H1 (cell line): Measurements from ENCODE around the gene TBC1D22B. TPM values are rescaled to one million over a fixed set of nuclear protein-coding genes. Genes with fewer than 3 reads are reported as not detected.

Experiments used
- CTCF ChIA-PET: fragments of 300-600 bp; sonication (Branson Sonifier 250); formaldehyde crosslinking; loops from one replicate; lab custom pipeline; 2021; ENCODE audit not compliant: partially characterized antibody; lab: Charles Lee
- POLR2A ChIA-PET: fragments of 300-600 bp; sonication (Branson Sonifier 250); formaldehyde crosslinking; loops from one replicate; lab custom pipeline; 2021; ENCODE audit warnings: inconsistent platforms; ENCODE audit not compliant: partially characterized antibody; lab: Charles Lee
- DNase-seq, 2 experiments: peaks; one replicate each; pipeline versions ENCODE4 v3.0.0 to v3.0.0-alpha.2; 2010 to 2022; ENCODE audit warnings: low spot score in 2 of 2, low read depth in 1 of 2, mixed read lengths in 1 of 2
- FAIRE-seq: peaks from 2 replicates; lab custom pipeline; 2011; peaks lifted over from hg19 to GRCh38; lab: Jason Lieb, UNC
- H2AFZ ChIP-seq: 2 replicates; pipeline ENCODE4 v1.8.1; 2012; ENCODE audit warnings: low read length, inconsistent platforms
- H2AK5ac ChIP-seq: 2 replicates; pipeline ENCODE4 v1.6.1; 2013; ENCODE audit warnings: low read depth, low read length
- H2BK120ac ChIP-seq: replicated peaks from 2 replicates; pipeline ENCODE3; 2013; ENCODE audit warnings: low read depth, low read length, inconsistent platforms
- H2BK12ac ChIP-seq: 2 replicates; pipeline ENCODE4 v1.6.1; 2013; ENCODE audit warnings: low read depth, low read length
- H2BK15ac ChIP-seq: 2 replicates; pipeline ENCODE4 v1.6.1; 2013; ENCODE audit warnings: low read length
- H2BK20ac ChIP-seq: 2 replicates; pipeline ENCODE4 v1.6.1; 2013; ENCODE audit warnings: low read length
- H2BK5ac ChIP-seq: 2 replicates; pipeline ENCODE4 v1.6.1; 2013; ENCODE audit warnings: low read depth, low read length
- H3K14ac ChIP-seq: 2 replicates; pipeline ENCODE4 v1.6.1; 2013; ENCODE audit warnings: inconsistent platforms; ENCODE audit not compliant: insufficient read length
- H3K18ac ChIP-seq: 2 replicates; pipeline ENCODE4 v1.6.1; 2013; ENCODE audit warnings: low read length; ENCODE audit errors: extremely low read depth
- H3K23ac ChIP-seq: 2 replicates; pipeline ENCODE4 v1.6.1; 2013; ENCODE audit warnings: inconsistent platforms; ENCODE audit not compliant: insufficient read length
- H3K23me2 ChIP-seq: 2 replicates; pipeline ENCODE4 v1.6.1; 2013; ENCODE audit warnings: low read depth, low read length
- H3K27ac ChIP-seq: 2 replicates; pipeline ENCODE4 v1.6.1; 2011; ENCODE audit warnings: low read depth, low read length, inconsistent platforms
- H3K27me3 ChIP-seq, 4 experiments: replicated peaks in 1 of 4; 1 replicate in 1 of 4; 2 replicates in 3 of 4; pipeline versions ENCODE4 v1.6.1 to v1.8.1; 2011 to 2013; ENCODE audit warnings: low read length in 3 of 4, mild to moderate bottlenecking in 3 of 4, inconsistent platforms in 2 of 4, mixed read lengths in 2 of 4, moderate library complexity in 1 of 4; ENCODE audit not compliant: control insufficient read depth in 3 of 4, insufficient read depth in 3 of 4; ENCODE audit errors: extremely low read depth in 1 of 4
- H3K36me3 ChIP-seq, 4 experiments: 2 replicates each; pipeline versions ENCODE4 v1.6.1 to v1.8.1; 2011 to 2013; ENCODE audit warnings: mild to moderate bottlenecking in 4 of 4, low read length in 3 of 4, moderate library complexity in 2 of 4, control low read depth in 1 of 4, inconsistent platforms in 1 of 4; ENCODE audit not compliant: insufficient read depth in 4 of 4, control insufficient read depth in 2 of 4
- H3K4ac ChIP-seq: replicated peaks from 2 replicates; pipeline ENCODE3; 2013; ENCODE audit warnings: low read length, low read depth, mixed read lengths, inconsistent platforms; ENCODE audit not compliant: insufficient read length
- H3K4me1 ChIP-seq, 4 experiments: replicated peaks in 1 of 4; 1 replicate in 1 of 4; 2 replicates in 3 of 4; pipeline versions ENCODE4 v1.6.1 to v1.8.1; 2011 to 2013; ENCODE audit warnings: low read length in 3 of 4, inconsistent platforms in 2 of 4, mixed read lengths in 1 of 4; ENCODE audit not compliant: insufficient read depth in 4 of 4, control insufficient read depth in 3 of 4
- H3K4me2 ChIP-seq, 2 experiments: 2 replicates each; pipeline versions ENCODE4 v1.6.1 to v1.8.1; 2011 to 2013; ENCODE audit warnings: low read depth in 2 of 2, low read length in 2 of 2, control low read depth in 1 of 2, inconsistent platforms in 1 of 2, mild to moderate bottlenecking in 1 of 2; ENCODE audit not compliant: insufficient read depth in 1 of 2
- H3K4me3 ChIP-seq, 4 experiments: fragments of 200-600, 300-600 bp in 1 of 4; sonication (generic), shearing (Covaris generic), sonication (Bioruptor Twin) in 1 of 4; 2 replicates each; pipeline versions ENCODE4 v1.5.1 to v1.8.1; 2011 to 2016; ENCODE audit warnings: low read length in 4 of 4, low read depth in 3 of 4, control low read depth in 2 of 4, inconsistent platforms in 2 of 4, mild to moderate bottlenecking in 2 of 4, mixed read lengths in 1 of 4, moderate library complexity in 1 of 4; ENCODE audit not compliant: insufficient read depth in 2 of 4; ENCODE audit errors: extremely low read depth in 1 of 4
- H3K56ac ChIP-seq: replicated peaks from 2 replicates; pipeline ENCODE3; 2013; ENCODE audit warnings: low read depth, mild to moderate bottlenecking, mixed read lengths, low read length, inconsistent platforms; ENCODE audit not compliant: insufficient read length
- H3K79me1 ChIP-seq: 2 replicates; pipeline ENCODE4 v1.6.1; 2013; ENCODE audit warnings: low read depth, low read length, control low read depth
- H3K79me2 ChIP-seq, 2 experiments: 2 replicates each; pipeline versions ENCODE4 v1.6.1 to v1.8.1; 2012 to 2013; ENCODE audit warnings: low read length in 2 of 2, mild to moderate bottlenecking in 2 of 2, inconsistent platforms in 1 of 2; ENCODE audit not compliant: insufficient read depth in 2 of 2, control insufficient read depth in 1 of 2
- H3K9ac ChIP-seq, 4 experiments: replicated peaks in 1 of 4; 1 replicate in 1 of 4; 2 replicates in 3 of 4; pipeline versions ENCODE4 v1.6.1 to v1.8.1; 2011 to 2013; ENCODE audit warnings: low read depth in 3 of 4, low read length in 3 of 4, control low read depth in 2 of 4, mild to moderate bottlenecking in 2 of 4, moderate library complexity in 2 of 4, inconsistent platforms in 1 of 4; ENCODE audit errors: extremely low read depth in 1 of 4
- H3K9me3 ChIP-seq, 2 experiments: 2 replicates each; pipeline versions ENCODE4 v1.6.1 to v1.8.1; 2012 to 2013; ENCODE audit warnings: mild to moderate bottlenecking in 2 of 2, moderate library complexity in 2 of 2, control low read depth in 1 of 2, inconsistent platforms in 1 of 2, low read depth in 1 of 2, low read length in 1 of 2, mixed read lengths in 1 of 2; ENCODE audit not compliant: insufficient read depth in 2 of 2
- H4K20me1 ChIP-seq, 2 experiments: replicated peaks in 1 of 2; 2 replicates each; pipeline versions ENCODE3 to v1.8.1; 2011 to 2013; ENCODE audit warnings: inconsistent platforms in 2 of 2, low read length in 2 of 2, mild to moderate bottlenecking in 1 of 2; ENCODE audit not compliant: insufficient read depth in 2 of 2, control insufficient read depth in 1 of 2
- H4K5ac ChIP-seq: 2 replicates; pipeline ENCODE4 v1.6.1; 2013; ENCODE audit warnings: low read length, low read depth, mixed read lengths, inconsistent platforms; ENCODE audit not compliant: insufficient read length
- H4K8ac ChIP-seq: 2 replicates; pipeline ENCODE4 v1.8.0; 2013; ENCODE audit warnings: mild to moderate bottlenecking, moderate library complexity, low read length, inconsistent platforms; ENCODE audit not compliant: insufficient read depth; ENCODE audit errors: extremely low read depth
- H4K91ac ChIP-seq: replicated peaks from 2 replicates; pipeline ENCODE3; 2013; ENCODE audit warnings: low read length, mixed read lengths, inconsistent platforms; ENCODE audit not compliant: insufficient read length
- ASH2L ChIP-seq: fragments of 200-600, 300-600 bp; sonication (generic); IDR thresholded peaks from one replicate; pipeline ENCODE4 v1.7.1; 2017; ENCODE audit warnings: low read length
- ATF2 ChIP-seq: IDR thresholded peaks from 2 replicates; pipeline ENCODE4 v1.6.1; 2012; ENCODE audit warnings: low read length, inconsistent platforms
- ATF3 ChIP-seq: IDR thresholded peaks from 2 replicates; pipeline ENCODE4 v1.6.1; 2011; ENCODE audit warnings: low read depth, mild to moderate bottlenecking, low read length; ENCODE audit not compliant: insufficient read depth
- CHD2 ChIP-seq: IDR thresholded peaks from 2 replicates; pipeline ENCODE4 v1.6.1; 2012; ENCODE audit warnings: low read length, improper control_type of control experiment
- EZH2 ChIP-seq: fragments of 200-600 bp; sonication (generic); IDR thresholded peaks from 2 replicates; pipeline ENCODE4 v1.7.1; 2012; ENCODE audit warnings: low read depth, mild to moderate bottlenecking, moderate library complexity, low read length, inconsistent platforms; ENCODE audit not compliant: severe bottlenecking
- HDAC6 ChIP-seq: IDR thresholded peaks from one replicate; pipeline ENCODE4 v1.7.1; 2012; ENCODE audit warnings: low read depth, mild to moderate bottlenecking, inconsistent platforms, low read length, moderate library complexity
- KDM4A ChIP-seq: IDR thresholded peaks from one replicate; pipeline ENCODE4 v1.7.1; 2012; ENCODE audit warnings: low read depth, mild to moderate bottlenecking, moderate library complexity, low read length, inconsistent platforms; ENCODE audit not compliant: severe bottlenecking
- KDM5A ChIP-seq: fragments of 200-600 bp; IDR thresholded peaks from 2 replicates; pipeline ENCODE4 v1.7.1; 2012; ENCODE audit warnings: mild to moderate bottlenecking, low read length, inconsistent platforms, mixed read lengths
- RFX5 ChIP-seq: IDR thresholded peaks from 2 replicates; pipeline ENCODE4 v1.6.1; 2011; ENCODE audit warnings: low read depth, low read length, improper control_type of control experiment, borderline replicate concordance
- SIN3A ChIP-seq, 2 experiments: IDR thresholded peaks in 1 of 2; conservative IDR thresholded peaks in 1 of 2; 2 replicates each; pipeline ENCODE4 v1.6.1; 2011 to 2012; ENCODE audit warnings: low read length in 2 of 2, improper control_type of control experiment in 1 of 2, low read depth in 1 of 2, mild to moderate bottlenecking in 1 of 2
- TAF1 ChIP-seq: IDR thresholded peaks from 2 replicates; pipeline ENCODE4 v1.6.1; 2011; ENCODE audit warnings: mild to moderate bottlenecking, low read depth, low read length
- ZNF274 ChIP-seq: IDR thresholded peaks from 2 replicates; pipeline ENCODE4 v1.7.0; 2012; ENCODE audit warnings: low read length, borderline replicate concordance; ENCODE audit errors: extremely low read depth
- WGBS, 2 experiments: shearing (Covaris generic) in 1 of 2; methylation state at CpG; one replicate each; pipeline versions ENCODE4 v1.1.6 to v1.1.7; 2013 to 2015; ENCODE audit warnings: low lambda C conversion rate in 2 of 2, mixed read lengths in 2 of 2, inconsistent platforms in 1 of 2, low coverage in 1 of 2, missing lambda C conversion rate in 1 of 2; ENCODE audit not compliant: insufficient replicate concordance in 2 of 2, insufficient coverage in 1 of 2, insufficient read length in 1 of 2; ENCODE audit errors: extremely low coverage in 1 of 2, missing lambda C conversion rate in 1 of 2; 5-methylcytosine and 5-hydroxymethylcytosine counted together
- polyA plus RNA-seq, 7 experiments: library from polyadenylated mRNA; depleted of rRNA in 3 of 7; stranded (reverse) in 5 of 7; unstranded in 2 of 7; fragments of >200 nt in 5 of 7; fragments of 200-250 nt in 2 of 7; gene quantifications; 1 replicate in 5 of 7; 2 replicates in 1 of 7; 4 replicates in 1 of 7; pipeline versions ENCODE4 v1.2.1 to v1.2.3, GENCODE V29; 2011 to 2013; ENCODE audit warnings: missing spikeins in 2 of 7, mixed read lengths in 2 of 7
- total RNA-seq: library from RNA; stranded (reverse); fragmentation: NEBNext Ultra II Directional; extraction: Animal tissue kit (Norgen Biotek cat#: 25700); gene quantifications from 2 replicates; pipeline ENCODE4 v1.2.1, GENCODE V29; 2021

Gene TBC1D22B
- total and polyA plus RNA-seq, 2 of the 8 experiments (the other 6 are each of a cell fraction or from before 2014, with no cell fraction given), result 10.1 to 17.4 TPM

- Histone ChIP-seq H4K91ac (no peak overlapping the region), H3K9me3 (no peaks in the 10 kb centered on the region), H2AFZ (no peak overlapping the region), H3K79me1 (no peaks in the 10 kb centered on the region), H2BK120ac (no peak overlapping the region), H3K18ac (no peak overlapping the region), H4K8ac (no peak overlapping the region), H2AK5ac (no peak overlapping the region), H3K36me3 (no peaks in the 10 kb centered on the region), H2BK20ac (no peak overlapping the region), H3K23me2 (no peaks in the 10 kb centered on the region), H2BK15ac (no peak overlapping the region), H3K23ac (no peak overlapping the region), H2BK12ac (no peak overlapping the region), H3K27me3 (no peaks in the 10 kb centered on the region), H3K56ac (no peak overlapping the region), H3K79me2 (no peaks in the 10 kb centered on the region), H3K4me3 (no peak overlapping the region), H4K5ac (no peak overlapping the region), H3K9ac (no peak overlapping the region), H3K4me2 (no peak overlapping the region), H3K4ac (no peak overlapping the region), H3K4me1 (no peaks in the 10 kb centered on the region), H3K14ac (no peak overlapping the region), H4K20me1 (no peaks in the 10 kb centered on the region), H2BK5ac (no peak overlapping the region), H3K27ac (no peak overlapping the region)
- POLR2A ChIA-PET, result no interaction called here
- FAIRE-seq (no peak), DNase-seq (no peak)
- CTCF ChIA-PET, result no interaction called here
- WGBS, 2 experiments, result 92% methylated on average over 3 of the region's 3 CpGs; no CpG with 5 or more reads in 1 of the 2 experiments
- no peak for TF ChIP-seq TAF1
- no peak for TF ChIP-seq RFX5
- no peak for TF ChIP-seq ZNF274
- TF ChIP-seq KDM4A, result no peak
- no peak for TF ChIP-seq ATF2
- no peak for TF ChIP-seq ASH2L
- no peak for TF ChIP-seq HDAC6
- no peak for TF ChIP-seq KDM5A
- TF ChIP-seq SIN3A (conservative IDR thresholded peaks at IDR 0.05 in 1 of 2, IDR thresholded peaks at IDR 0.05 in 1 of 2; ENCODE audit: low read depth in 1 of 2, low read length in 2 of 2), result no peak
- no peak for TF ChIP-seq ATF3
- TF ChIP-seq EZH2, result no peak
- TF ChIP-seq CHD2, result no peak
Observed at GRCh38 chr6:37243816-37244370, 13.7 kb upstream of the TBC1D22B start.
